CD4-positive, alpha-beta T cell treated with Interferon gamma for 1 hour (primary cell): ENCODE data around the gene IL17RA.
"Not testable (repeated sequence)": the region's sequence is repeated elsewhere in the genome, so short reads cannot be mapped to it uniquely, and the experiment has no call there.

Source experiments
- DNase-seq: peaks from one replicate; pipeline ENCODE4 v3.0.0-alpha.2; 2020

Gene IL17RA

DNA sequence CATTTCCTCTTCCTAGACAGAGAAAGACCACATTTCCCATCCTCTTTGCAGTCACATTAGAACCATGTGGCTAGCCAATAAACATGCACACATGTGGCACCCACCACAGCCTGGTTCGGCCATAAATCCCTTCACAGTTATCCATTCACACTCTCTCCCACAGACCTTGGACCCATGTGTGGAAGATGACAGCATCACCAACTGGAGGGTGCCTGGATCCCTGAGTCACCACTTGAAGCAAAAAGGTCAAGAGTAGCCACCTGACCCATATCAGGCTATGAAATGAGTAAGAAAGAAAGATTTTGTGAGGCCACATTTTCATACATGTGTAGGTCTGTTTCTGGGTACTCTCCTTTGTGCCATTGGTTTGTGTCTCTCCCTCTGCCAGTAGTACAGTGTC, 45.4 kb downstream of the IL17RA start:
- no peak for DNase-seq

- no peak for DNase-seq
These were observed 46.9 kb downstream of the IL17RA start for GRCh38 chr22:17131686-17132085.

GRCh38 chr22:17132112-17132511, 47.3 kb downstream of the IL17RA start:
- DNase-seq = no peak

DNA sequence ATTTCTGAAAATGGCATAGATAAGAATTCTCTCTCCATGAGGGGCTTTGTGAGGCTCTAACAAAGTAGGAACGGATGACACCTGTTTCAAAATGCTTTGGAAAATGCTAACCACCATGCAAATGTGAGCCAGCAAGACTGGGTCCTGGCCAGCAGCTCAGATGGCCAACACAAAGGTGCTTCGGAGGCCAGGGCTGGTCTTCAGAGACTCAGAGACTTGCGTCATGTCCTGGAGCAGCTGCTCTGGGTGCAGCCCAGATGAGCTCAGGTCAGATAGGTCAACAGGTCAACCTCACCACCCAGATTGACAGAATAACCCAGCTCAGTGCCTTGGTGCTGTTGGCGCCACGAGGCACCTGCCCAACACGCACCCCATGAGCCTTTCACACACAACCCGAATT, 48.3 kb downstream of the IL17RA start:
- no peak for DNase-seq

DNA sequence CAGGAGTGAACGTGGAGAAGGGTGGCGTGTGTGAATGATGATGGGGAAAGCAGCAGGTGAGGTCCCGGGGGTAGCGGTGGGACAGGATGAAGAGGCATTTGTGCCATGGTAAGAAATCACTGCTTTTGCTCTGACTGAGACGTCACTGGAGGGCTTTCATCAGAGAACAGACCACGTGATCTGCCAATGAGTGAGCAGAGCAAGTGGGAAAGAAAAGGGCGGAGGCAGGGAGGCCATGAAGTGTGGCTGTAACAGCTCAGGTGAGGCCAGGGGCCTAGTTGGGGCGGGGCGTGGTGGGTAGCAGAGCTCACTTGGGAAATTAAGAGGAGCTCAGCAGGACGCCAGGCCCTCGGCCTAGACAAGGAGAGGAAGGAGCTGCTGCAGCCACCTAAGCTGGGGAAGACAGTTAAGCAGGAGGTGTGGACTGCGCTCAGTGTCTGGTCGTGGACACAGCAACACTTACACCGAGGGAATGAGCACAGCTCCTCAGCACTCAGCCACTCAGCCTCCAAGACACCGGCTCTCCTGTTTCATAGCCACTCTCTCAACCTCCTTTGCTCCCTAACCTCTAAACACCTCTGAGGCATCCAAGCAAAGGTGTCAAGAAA, 50.5 kb downstream of the IL17RA start:
- no peak for DNase-seq

- no peak for DNase-seq
These were observed 52.4 kb downstream of the IL17RA start for GRCh38 chr22:17137170-17137569.

- DNase-seq = no peak
These were observed 53.1 kb downstream of the IL17RA start for GRCh38 chr22:17137861-17138425.

GRCh38 chr22:17138513-17138912, 53.7 kb downstream of the IL17RA start:
- no peak for DNase-seq

DNA sequence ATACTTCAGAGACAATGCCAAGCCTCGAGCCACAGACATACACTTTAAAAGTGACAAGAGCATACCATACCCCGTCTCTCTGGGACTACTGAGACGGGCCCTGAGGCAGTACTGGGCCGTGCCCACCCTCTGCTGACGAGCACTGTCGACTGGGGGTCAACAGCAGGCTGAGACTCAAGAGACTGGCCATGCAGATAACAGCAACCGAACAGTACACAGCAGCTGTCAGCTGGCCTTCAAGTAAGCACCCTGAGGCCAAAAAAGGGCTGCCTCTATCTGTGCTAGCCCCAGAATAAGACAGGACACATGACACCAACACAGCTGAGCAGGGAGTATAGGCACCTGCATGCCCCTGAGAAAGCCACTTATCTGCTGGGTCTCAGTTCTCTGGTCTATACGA, 55.2 kb downstream of the IL17RA start:
- no peak for DNase-seq

DNA sequence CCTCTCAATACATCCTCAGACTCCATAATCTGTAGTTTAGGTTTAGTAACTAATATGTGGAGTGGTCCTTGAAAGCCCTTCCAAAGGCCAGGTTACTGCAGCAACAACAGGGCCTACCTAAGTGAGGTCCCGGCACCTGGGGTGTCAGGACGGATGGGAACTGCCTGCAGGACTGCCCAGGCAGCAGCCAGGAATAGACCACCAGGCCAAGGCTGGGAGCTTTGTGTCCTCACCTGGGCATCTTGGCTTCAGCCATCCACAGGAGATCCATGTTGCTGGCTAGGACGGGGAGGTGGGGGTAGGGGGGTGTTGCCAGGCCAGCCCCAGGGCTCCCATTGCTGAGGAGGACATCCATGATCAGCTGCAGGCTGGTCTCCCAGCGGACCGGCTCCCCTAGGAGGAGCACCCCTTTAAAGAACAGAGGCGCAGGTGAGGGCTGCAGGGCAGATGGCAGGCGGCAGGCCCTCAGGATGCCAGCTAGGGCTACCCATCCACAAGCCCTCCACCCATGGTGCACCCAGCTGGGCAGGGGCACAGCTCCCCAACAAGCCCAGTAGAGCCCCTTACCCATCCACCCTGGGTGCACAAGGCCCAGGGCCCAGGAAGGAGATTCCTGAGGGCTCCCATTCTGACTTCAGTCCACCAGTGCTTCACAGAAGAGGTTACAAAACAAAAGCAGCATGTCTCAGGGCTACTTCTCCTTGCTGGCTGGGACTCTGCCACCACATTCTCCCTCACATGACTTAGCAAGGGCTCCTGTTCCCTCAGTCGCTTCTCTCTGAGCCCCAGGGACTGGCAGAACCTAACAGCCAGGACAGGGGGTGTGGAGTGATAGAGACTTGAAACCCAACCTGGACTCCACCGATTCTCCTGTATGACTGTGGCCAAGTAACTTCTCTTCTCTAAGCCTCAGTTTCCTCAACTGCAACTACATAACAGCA, 56.3 kb downstream of the IL17RA start:
- no peak for DNase-seq

DNA sequence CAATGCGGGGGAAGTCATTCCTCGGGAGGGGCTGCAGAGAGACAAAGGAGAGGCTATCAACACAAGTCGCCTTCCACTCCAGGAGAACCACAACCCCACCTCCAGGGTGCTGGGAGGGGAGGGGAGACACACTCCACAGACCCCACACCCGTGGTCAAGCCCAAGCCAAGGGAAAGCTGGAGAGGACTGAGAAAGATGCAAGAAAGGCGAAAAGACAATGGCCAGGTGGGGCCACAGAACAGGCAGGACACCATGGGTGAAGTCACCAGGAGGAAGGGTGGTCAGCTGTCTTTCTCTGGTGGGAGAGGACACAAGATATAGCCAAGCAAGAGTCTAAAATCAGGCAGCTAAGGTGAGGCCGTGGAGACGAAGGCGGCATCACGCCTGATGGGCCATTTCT, 58.3 kb downstream of the IL17RA start:
- no peak for DNase-seq

DNA sequence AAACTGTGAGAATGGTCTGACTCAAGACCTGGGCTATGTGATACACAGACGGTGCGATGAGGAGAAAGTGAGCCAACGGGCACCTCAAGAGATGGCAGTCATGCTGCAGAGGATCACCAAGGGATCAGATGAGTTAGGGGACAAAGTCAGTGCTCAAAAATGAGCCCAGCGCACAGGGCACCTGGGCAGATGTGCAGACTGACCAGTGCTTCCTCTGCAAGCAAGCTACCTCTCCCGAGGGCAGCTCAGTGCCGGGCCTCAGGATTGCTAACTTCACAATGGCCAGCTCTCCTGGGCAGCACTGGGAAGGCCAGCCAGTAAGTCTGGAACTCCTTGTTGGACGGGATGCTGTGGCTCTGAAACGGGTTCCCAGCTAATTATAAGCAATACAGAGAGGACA, 59.0 kb downstream of the IL17RA start:
- no peak for DNase-seq

GRCh38 chr22:17145021-17145680, 60.4 kb downstream of the IL17RA start:
- DNase-seq = no peak

GRCh38 chr22:17147458-17147857, 62.7 kb downstream of the IL17RA start:
- not testable (repeated sequence) for DNase-seq

DNA sequence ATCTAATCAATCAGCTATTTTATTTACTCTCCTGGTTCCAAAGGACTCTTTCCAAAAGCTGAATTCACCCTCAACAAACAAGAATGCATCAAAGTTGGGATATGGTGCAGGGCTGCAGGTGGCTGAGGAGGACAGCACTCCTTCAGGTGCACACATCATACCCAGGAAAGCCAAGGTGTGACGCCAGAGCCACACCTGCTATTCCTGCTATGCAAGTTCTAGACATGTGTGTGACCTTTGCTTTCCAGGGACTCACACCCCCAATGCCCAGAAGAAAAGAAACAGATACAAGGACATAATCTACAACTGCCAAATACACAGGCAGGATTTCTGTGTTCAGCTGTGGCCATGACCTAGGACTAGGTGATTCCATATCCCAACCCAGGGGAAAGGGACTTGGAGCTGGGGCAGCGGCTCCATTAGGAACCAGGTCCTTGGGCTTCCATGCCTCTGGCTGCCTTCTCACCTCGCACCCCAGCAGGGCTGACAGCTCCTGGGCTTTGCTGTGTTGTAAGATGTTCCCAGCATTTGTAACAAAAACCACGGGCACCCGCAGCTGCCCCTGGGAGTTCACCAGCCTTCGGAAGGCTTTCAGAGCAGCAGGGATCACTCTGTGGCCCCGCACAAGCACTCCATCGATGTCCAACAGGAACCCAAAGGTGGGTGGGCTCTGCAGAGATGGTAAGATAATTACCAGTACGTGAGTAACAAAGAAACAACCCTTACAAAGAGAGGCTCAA, 64.4 kb downstream of the IL17RA start:
- no peak for DNase-seq

DNA sequence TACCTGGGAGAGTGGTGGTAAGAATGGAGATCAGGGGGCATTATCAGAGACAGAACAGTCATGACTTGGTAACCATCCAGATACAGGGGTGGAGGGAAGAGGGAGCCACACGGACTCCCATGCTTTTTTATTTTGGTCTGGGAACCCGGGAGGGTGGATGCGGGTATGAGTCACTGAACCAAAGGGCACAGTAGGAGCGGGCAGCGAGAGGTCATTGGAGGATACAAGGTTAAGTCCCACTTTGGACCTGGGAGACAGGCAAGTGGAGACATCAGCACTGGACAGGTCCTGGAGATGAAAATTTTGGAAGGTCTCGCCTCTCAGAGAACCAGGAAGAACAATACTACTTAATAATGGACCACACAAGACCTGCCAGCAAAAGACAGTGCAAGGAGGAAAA, 67.5 kb downstream of the IL17RA start:
- no peak for DNase-seq

GRCh38 chr22:17152971-17153370, 68.2 kb downstream of the IL17RA start:
- DNase-seq = no peak

DNA sequence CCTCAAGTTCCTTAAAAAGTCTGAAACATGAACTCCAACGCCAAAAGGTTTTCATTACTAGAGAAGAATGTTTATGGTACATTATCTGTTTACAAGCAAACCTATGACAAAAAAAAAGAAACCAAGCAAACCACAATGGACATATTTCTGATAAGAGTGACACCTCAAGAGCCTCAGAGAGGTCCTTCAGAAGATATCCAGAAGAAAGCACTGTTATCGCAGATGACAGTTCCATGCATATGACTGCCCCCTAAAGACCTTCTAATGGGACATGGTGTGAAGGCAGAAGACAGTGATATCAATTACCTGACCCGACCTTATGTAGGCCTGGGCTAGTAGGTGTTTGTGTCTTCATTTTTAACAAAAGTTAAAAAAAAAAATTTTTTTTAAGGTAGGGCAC, 71.1 kb downstream of the IL17RA start:
- no peak for DNase-seq

- no peak for DNase-seq
These were observed 72.9 kb downstream of the IL17RA start for GRCh38 chr22:17157714-17158113.

DNA sequence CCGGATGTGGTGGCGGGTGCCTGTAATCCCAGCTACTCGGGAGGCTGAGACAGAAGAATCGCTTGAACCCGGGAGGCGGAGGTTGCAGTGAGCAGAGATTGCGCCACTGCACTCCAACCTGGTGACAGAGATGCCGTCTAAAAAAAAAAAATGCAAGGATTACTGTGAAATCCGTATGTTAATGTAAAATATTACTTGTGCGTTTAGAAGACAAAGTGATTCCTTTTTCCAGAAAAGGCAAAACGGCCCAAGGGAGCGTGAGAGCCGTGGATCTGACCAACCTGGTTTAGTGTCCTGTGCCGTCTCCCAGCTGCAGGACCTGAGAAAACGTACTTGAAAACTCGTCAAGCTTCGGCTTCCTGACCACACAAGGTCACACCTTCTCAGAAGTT, 73.4 kb downstream of the IL17RA start:
- DNase-seq = no peak

DNA sequence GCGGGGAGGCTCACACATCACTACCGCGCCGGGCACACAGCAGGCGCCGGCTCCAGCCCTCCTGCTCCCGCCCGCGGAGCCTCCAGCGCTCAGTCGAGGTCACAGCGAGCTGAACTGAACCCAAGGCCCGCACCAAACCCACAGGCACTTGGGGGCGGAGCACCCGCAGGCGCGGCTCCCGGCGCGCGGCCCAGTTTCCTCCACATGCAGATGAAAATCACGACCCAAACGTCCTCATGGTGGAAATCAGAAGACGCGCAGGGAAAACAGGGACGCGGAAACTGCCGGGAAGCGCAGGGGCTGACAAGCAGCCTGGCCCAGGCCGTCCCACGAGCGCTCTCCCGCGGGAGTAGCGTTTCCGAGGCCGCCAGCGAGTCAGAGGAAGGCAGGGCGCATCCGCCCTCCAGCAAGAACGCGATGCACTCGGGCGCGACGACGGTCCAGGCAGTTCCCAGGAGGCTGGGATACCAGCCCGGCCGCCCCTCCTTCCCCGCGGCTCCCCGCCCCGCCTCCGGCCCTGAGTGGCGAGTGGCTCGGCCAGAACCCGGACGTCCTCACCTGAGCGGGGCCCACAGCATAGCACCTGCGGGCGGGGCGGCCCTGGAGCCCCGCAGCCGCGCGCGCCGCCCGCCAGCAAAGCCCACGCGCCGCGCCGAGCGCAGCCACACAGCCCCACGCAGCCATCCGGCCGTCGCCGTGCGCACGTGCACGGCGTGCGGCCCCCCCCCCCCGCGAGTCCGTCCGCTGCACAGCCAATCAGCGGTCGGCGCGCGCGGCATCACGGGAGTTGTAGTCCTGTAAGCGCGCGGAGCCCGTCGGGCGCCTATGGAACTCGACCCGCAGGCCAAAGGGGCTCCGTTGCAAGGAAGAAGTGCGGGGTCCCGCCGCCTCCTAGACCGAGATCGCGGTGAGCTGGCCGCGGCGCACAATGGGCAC, 74.0 kb downstream of the IL17RA start, which contains the start of gene HDHD5:
Gene HDHD5 (minus strand): TSS at position 710 of the 936 bp plus-strand sequence. CDS start 26 bp downstream, at position 684.
- peak; percentile 85 for DNase-seq
